HepG2 (cell line): ENCODE measurements around the gene YY1. TPM values are rescaled to one million over a fixed set of nuclear protein-coding genes. Genes with fewer than 3 reads are reported as not detected.
A peak's percentile ranks its signal among the peaks of the same experiment; 100 is the strongest.

ENCODE experiments used
- ELF3 ChIP-seq: IDR thresholded peaks from 2 replicates; pipeline ENCODE4 v1.6.1; 2016; ENCODE audit warnings: missing genetic modification reagents, missing compliant biosample characterization
- FOXK1 ChIP-seq: sonication (generic); formaldehyde crosslinking; IDR thresholded peaks from 2 replicates; pipeline ENCODE4 v1.4.0; 2020; ENCODE audit warnings: low read depth, missing genetic modification reagents, borderline replicate concordance
- KDM5B ChIP-seq: sonication (generic); formaldehyde crosslinking; IDR thresholded peaks from 2 replicates; pipeline ENCODE4 v1.4.0; 2020; ENCODE audit warnings: missing genetic modification reagents, mild to moderate bottlenecking, borderline replicate concordance
- MED8 ChIP-seq: sonication (generic); formaldehyde crosslinking; IDR thresholded peaks from 2 replicates; pipeline ENCODE4 v1.8.1; 2023; ENCODE audit warnings: mild to moderate bottlenecking, missing genetic modification reagents; ENCODE audit not compliant: insufficient replicate concordance
- NCOA2 ChIP-seq: sonication (generic); formaldehyde crosslinking; IDR thresholded peaks from 2 replicates; pipeline ENCODE4 v1.8.0; 2022; ENCODE audit warnings: inconsistent platforms
- NR3C1 ChIP-seq: sonication (generic); formaldehyde crosslinking; IDR thresholded peaks from 2 replicates; pipeline ENCODE4 v1.4.0; 2020; ENCODE audit warnings: missing genetic modification reagents
- PAX8 ChIP-seq: sonication (generic); formaldehyde crosslinking; IDR thresholded peaks from 2 replicates; pipeline ENCODE4 v1.8.0; 2022; ENCODE audit warnings: mild to moderate bottlenecking, missing genetic modification reagents, borderline replicate concordance
- PCBP1 ChIP-seq: fragments of 200-400 bp; formaldehyde crosslinking; IDR thresholded peaks from 2 replicates; pipeline ENCODE4 v1.6.1; 2017; ENCODE audit warnings: mild to moderate bottlenecking, low read depth, low read length, borderline replicate concordance
- RFX1 ChIP-seq: fragments of 450-650 bp; IDR thresholded peaks from 2 replicates; pipeline ENCODE4 v1.6.1; 2017
- RNF2 ChIP-seq: fragments of 450-650 bp; conservative IDR thresholded peaks from 2 replicates; pipeline ENCODE4 v1.6.1; 2016; ENCODE audit warnings: low read depth
- SALL2 ChIP-seq: sonication (generic); formaldehyde crosslinking; IDR thresholded peaks from 2 replicates; pipeline ENCODE4 v1.8.1; 2023; ENCODE audit warnings: mild to moderate bottlenecking, missing genetic modification reagents, inconsistent platforms
- ZNF101 ChIP-seq: sonication (generic); formaldehyde crosslinking; IDR thresholded peaks from 2 replicates; pipeline ENCODE4 v1.4.0; 2020; ENCODE audit warnings: mild to moderate bottlenecking, low read depth, missing genetic modification reagents, borderline replicate concordance
- ZNF749 ChIP-seq: sonication (generic); formaldehyde crosslinking; IDR thresholded peaks from 2 replicates; pipeline ENCODE4 v1.8.0; 2022; ENCODE audit warnings: mild to moderate bottlenecking, missing genetic modification reagents, moderate library complexity, borderline replicate concordance
- polyA plus RNA-seq, 8 experiments: library from polyadenylated mRNA; depleted of rRNA in 3 of 8; stranded (reverse) in 7 of 8; unstranded in 1 of 8; fragments of >200 nt; fragmentation: Illumina TruSeq in 4 of 8; extraction: Trizol in 4 of 8; gene quantifications; 2 replicates each; pipeline versions ENCODE4 v1.2.1 to v1.2.3, GENCODE V29; 2011 to 2016; ENCODE audit warnings: low read depth in 4 of 8, missing spikeins in 1 of 8, mixed read lengths in 1 of 8; ENCODE audit not compliant: insufficient read depth in 1 of 8
- total RNA-seq, 5 experiments: library from RNA; depleted of rRNA; stranded (reverse); fragments of >200 nt; fragmentation: Illumina TruSeq; extraction: Trizol; gene quantifications; 2 replicates each; pipeline ENCODE4 v1.2.3, GENCODE V29; 2016; ENCODE audit warnings: low read depth in 1 of 5
- TF ChIP-seq, protein P1 (sequence below), 2 experiments: fragments of 450-650 bp in 1 of 2; sonication (generic) in 1 of 2; formaldehyde crosslinking in 1 of 2; IDR thresholded peaks; 2 replicates each; pipeline versions ENCODE4 v1.6.1 to v1.8.0; 2016 to 2022; ENCODE audit warnings: antibody characterized with exemption in 1 of 2, mild to moderate bottlenecking in 1 of 2, missing genetic modification reagents in 1 of 2
- TF ChIP-seq, protein P2 (sequence below): sonication (generic); formaldehyde crosslinking; IDR thresholded peaks from 2 replicates; pipeline ENCODE4 v1.5.1; 2020; ENCODE audit warnings: mild to moderate bottlenecking, missing genetic modification reagents, moderate library complexity

The YY1 gene
- total and polyA plus RNA-seq, 2 of the 13 experiments (the other 11 are each of a cell fraction or from before 2014, with no cell fraction given): 29.4 to 68.1 TPM

DNA sequence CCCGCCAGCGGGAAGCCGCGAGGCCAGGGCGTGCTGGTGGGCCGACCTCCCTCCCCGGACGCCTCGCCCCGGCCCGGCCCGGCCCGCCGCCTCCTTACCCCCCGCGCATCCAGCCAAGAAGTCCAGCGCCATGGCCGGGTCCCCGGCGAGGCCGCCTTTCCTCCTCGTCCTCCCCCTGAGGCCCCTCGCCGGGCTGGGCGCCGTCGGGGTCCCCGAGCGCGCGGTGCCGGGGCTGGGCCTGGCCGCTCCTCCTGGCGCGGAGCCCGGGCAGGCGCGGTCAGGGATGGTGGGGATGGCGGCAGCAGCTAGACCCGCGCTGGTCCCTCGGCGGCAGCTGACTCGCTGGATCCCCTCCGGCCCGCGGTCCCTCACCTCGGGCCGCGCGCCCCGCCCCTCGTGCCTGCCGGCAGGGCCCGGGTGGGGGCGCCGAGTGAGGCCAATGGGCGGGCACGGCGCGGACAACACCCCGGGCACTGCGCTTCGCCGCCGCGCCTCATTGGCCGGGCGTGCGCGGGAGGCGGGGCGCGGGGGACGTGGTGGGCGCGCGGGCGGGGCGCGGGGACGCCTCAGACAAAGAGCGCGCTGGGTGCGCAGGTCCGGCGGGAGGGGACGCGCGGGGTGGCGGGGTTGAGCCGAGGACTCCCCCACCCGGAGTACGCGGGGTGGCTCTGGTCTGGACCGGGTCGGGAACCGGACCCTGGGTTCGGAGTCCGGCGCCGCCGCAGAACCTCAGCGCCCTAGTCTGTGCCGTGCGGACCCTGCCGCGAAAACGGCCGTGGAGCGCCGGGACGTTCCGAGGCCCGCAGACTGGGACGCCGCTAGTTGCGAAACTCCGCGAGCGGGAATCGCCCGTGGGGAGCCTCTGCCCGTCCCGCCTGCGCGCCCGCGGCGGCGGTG lies 67.4 kb downstream of the YY1 start, which contains the start of gene SLC25A29 (continued):
- TF ChIP-seq ZNF101 (CRISPR knock-in tag) (no peak), ZNF749 (CRISPR knock-in tag) (no peak), ELF3 (no peak), RNF2 (peak; percentile 68; the same call in 1 of the 2 replicates), PAX8 (CRISPR knock-in tag) (no peak), PCBP1 (no peak), NR3C1 (CRISPR knock-in tag) (no peak), RFX1 (no peak), SALL2 (CRISPR knock-in tag) (no peak; the same call in 1 of the 2 replicates), MED8 (CRISPR knock-in tag) (no peak), FOXK1 (CRISPR knock-in tag) (no peak), NCOA2 (CRISPR knock-in tag) (no peak; the same call in 1 of the 2 replicates), KDM5B (CRISPR knock-in tag) (no peak; the same call in 1 of the 2 replicates)
- TF ChIP-seq, protein P1, sequence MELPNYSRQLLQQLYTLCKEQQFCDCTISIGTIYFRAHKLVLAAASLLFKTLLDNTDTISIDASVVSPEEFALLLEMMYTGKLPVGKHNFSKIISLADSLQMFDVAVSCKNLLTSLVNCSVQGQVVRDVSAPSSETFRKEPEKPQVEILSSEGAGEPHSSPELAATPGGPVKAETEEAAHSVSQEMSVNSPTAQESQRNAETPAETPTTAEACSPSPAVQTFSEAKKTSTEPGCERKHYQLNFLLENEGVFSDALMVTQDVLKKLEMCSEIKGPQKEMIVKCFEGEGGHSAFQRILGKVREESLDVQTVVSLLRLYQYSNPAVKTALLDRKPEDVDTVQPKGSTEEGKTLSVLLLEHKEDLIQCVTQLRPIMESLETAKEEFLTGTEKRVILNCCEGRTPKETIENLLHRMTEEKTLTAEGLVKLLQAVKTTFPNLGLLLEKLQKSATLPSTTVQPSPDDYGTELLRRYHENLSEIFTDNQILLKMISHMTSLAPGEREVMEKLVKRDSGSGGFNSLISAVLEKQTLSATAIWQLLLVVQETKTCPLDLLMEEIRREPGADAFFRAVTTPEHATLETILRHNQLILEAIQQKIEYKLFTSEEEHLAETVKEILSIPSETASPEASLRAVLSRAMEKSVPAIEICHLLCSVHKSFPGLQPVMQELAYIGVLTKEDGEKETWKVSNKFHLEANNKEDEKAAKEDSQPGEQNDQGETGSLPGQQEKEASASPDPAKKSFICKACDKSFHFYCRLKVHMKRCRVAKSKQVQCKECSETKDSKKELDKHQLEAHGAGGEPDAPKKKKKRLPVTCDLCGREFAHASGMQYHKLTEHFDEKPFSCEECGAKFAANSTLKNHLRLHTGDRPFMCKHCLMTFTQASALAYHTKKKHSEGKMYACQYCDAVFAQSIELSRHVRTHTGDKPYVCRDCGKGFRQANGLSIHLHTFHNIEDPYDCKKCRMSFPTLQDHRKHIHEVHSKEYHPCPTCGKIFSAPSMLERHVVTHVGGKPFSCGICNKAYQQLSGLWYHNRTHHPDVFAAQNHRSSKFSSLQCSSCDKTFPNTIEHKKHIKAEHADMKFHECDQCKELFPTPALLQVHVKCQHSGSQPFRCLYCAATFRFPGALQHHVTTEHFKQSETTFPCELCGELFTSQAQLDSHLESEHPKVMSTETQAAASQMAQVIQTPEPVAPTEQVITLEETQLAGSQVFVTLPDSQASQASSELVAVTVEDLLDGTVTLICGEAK (IDR thresholded peaks at IDR 0.05): no peak
- TF ChIP-seq, protein P1 (CRISPR knock-in tag; IDR thresholded peaks at IDR 0.05): no peak; the same call in 1 of the 2 replicates
- TF ChIP-seq, protein P2, sequence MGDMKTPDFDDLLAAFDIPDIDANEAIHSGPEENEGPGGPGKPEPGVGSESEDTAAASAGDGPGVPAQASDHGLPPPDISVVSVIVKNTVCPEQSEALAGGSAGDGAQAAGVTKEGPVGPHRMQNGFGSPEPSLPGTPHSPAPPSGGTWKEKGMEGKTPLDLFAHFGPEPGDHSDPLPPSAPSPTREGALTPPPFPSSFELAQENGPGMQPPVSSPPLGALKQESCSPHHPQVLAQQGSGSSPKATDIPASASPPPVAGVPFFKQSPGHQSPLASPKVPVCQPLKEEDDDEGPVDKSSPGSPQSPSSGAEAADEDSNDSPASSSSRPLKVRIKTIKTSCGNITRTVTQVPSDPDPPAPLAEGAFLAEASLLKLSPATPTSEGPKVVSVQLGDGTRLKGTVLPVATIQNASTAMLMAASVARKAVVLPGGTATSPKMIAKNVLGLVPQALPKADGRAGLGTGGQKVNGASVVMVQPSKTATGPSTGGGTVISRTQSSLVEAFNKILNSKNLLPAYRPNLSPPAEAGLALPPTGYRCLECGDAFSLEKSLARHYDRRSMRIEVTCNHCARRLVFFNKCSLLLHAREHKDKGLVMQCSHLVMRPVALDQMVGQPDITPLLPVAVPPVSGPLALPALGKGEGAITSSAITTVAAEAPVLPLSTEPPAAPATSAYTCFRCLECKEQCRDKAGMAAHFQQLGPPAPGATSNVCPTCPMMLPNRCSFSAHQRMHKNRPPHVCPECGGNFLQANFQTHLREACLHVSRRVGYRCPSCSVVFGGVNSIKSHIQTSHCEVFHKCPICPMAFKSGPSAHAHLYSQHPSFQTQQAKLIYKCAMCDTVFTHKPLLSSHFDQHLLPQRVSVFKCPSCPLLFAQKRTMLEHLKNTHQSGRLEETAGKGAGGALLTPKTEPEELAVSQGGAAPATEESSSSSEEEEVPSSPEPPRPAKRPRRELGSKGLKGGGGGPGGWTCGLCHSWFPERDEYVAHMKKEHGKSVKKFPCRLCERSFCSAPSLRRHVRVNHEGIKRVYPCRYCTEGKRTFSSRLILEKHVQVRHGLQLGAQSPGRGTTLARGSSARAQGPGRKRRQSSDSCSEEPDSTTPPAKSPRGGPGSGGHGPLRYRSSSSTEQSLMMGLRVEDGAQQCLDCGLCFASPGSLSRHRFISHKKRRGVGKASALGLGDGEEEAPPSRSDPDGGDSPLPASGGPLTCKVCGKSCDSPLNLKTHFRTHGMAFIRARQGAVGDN (CRISPR knock-in tag): peak; percentile 65
